Choroid plexus epithelial cell (primary cell): ENCODE results near the gene SOD3.

Source experiments
- DNase-seq: peaks from one replicate; pipeline ENCODE4 v3.0.0-alpha.2; 2010; ENCODE audit warnings: low read depth
- H3K4me3 ChIP-seq: 2 replicates; pipeline ENCODE4 v1.5.1; 2011; ENCODE audit warnings: low read depth, mild to moderate bottlenecking, control low read depth, low read length, moderate library complexity
- CTCF ChIP-seq: conservative IDR thresholded peaks from 2 replicates; pipeline ENCODE4 v1.5.1; 2011; ENCODE audit warnings: low read depth, mild to moderate bottlenecking, control low read depth, inconsistent platforms, low read length, moderate library complexity

Gene SOD3

GRCh38 chr4:24783506-24783905 is 11.9 kb upstream of the SOD3 start:
- no peak overlapping the region for H3K4me3 ChIP-seq
- DNase-seq, result no peak
- TF ChIP-seq CTCF, result no peak

GRCh38 chr4:24791043-24791442 is 4.3 kb upstream of the SOD3 start:
- H3K4me3 ChIP-seq, result no peak overlapping the region
- no peak for TF ChIP-seq CTCF
- DNase-seq, result no peak

GRCh38 chr4:24792552-24792951 is 2.8 kb upstream of the SOD3 start:
- no peak for TF ChIP-seq CTCF
- no peak overlapping the region for H3K4me3 ChIP-seq
- DNase-seq, result no peak

GRCh38 chr4:24793219-24794005 is 2.0 kb upstream of the SOD3 start:
- peak; percentile 65 for TF ChIP-seq CTCF
- no peak overlapping the region for H3K4me3 ChIP-seq
- DNase-seq, result peak; percentile 50

GRCh38 chr4:24794051-24794450 is 1.3 kb upstream of the SOD3 start:
- no peak overlapping the region for H3K4me3 ChIP-seq
- no peak for TF ChIP-seq CTCF
- DNase-seq, result no peak

- no peak for TF ChIP-seq CTCF
- peak; percentile 36 for DNase-seq
These were observed 893 bp upstream of the SOD3 start for GRCh38 chr4:24794480-24794879.

More at GRCh38 chr4:24794480-24794879, 893 bp upstream of the SOD3 start:
- no peak overlapping the region for H3K4me3 ChIP-seq
